Fibroblast of peridontal ligament (primary cell): Measurements from ENCODE around the gene THOC6.
"Not testable (repeated sequence)": the region's sequence is repeated elsewhere in the genome, so short reads cannot be mapped to it uniquely, and the experiment has no call there.

Experiments
- DNase-seq: peaks from one replicate; pipeline ENCODE4 v3.0.0-alpha.2; 2010; ENCODE audit errors: extremely low read depth

THOC6 gene

GRCh38 chr16:3030222-3031212 is 6.7 kb downstream of the THOC6 start:
- DNase-seq, result no peak

- no peak for DNase-seq
Observed at GRCh38 chr16:3032624-3033023, 8.8 kb downstream of the THOC6 start.

DNA sequence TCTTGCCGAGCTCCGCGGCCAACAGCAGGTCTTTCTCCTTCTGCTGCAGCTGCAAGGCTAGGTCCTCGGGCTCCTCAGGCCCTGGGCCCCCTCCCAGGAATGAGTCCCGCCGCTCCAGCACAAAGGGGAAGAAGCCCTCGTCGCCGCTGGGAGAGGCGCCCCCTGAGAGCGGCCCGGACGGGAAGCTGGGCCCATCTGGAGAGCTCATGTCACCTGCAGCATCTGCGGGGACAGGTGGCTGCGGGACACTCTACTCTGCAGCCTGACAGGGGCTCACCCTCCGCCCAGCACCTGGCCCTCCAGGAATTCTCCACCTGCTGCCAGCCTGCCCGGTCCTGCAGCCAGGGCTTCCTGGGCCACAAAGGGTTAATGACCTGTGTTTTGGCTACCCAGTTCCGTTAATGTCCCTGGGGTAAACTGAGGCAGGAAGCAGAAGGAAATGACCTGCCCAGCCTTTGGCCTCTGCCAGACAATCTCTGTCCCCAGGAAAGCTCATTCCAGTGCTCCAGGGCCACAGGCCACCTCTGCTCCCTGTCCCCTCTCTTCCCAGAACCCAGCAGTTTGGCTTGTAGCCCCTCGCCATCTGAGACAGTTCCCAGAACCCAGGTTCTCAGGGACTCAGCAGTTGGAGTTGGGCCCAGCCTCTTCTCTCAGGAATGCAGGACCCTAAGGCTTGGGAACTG is 11.6 kb downstream of the THOC6 start:
- no peak for DNase-seq

DNA sequence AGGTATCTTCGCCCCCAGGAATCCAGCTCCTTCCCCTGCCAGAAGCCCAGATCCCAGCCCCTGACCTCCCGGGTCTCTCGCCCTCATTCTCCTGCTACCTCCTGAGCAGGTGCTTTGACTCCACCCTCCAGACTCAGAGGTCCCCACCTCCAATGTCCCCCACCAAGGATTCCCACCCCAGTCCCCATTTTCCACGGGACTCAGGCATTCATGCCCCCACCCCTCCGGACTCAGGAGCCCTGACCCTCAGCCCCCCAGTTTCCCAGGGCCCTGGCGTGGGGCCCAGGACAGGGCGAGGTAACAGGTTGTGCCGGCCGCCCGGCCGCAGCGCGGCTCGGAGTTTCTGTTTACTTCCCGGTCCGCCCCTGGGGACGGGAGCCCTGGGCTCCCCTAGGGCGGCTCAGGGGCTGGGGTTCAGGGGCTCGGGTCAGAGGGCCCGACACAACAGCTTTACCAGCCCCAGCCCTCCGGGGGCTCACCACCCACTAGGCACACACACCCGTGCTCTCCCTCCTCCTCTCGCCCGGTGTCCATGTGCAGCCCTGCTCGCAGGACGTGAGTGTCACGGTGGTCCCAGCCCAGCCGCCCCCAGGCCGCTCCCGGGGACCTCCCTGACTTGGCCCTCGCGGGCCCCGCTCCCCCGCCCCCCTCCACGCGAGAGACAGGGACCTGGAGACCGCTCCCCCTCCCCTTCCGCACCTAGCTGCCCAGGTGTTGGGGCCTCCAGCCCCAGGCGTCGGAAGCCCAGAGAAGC is 12.3 kb downstream of the THOC6 start:
- DNase-seq, result no peak

- DNase-seq, result no peak
Observed at GRCh38 chr16:3036726-3037315, 13.0 kb downstream of the THOC6 start, which contains the start of gene BICDL2. Gene BICDL2, minus strand, starts transcription at chr16:3036944. Its CDS starts 1,448 bp downstream, at chr16:3035496.

- no peak for DNase-seq
Observed at GRCh38 chr16:3038256-3038655, 14.4 kb downstream of the THOC6 start.

GRCh38 chr16:3038896-3039295 is 15.1 kb downstream of the THOC6 start:
- no peak for DNase-seq

DNA sequence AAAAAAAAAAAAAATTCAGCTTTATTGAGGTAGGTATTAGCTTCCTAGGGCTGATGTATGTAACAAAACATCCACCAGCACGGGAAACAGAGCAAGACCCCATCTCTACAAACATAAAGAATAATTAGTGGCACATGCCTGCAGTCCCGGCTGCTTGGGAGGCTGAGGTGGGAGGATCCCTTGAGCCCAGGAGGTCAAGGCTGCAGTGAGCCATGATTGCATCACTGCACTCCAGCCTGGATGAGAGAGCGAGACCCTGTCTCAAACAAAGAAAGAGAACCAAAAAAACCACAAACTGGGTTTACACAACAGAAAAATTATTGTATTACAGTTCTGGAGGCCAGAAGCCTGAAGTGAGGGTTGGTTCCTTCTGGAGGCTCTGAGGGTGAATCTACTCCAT is 18.5 kb downstream of the THOC6 start:
- DNase-seq, result no peak

- DNase-seq, result no peak
Observed at GRCh38 chr16:3044708-3045107, 20.9 kb downstream of the THOC6 start.

DNA sequence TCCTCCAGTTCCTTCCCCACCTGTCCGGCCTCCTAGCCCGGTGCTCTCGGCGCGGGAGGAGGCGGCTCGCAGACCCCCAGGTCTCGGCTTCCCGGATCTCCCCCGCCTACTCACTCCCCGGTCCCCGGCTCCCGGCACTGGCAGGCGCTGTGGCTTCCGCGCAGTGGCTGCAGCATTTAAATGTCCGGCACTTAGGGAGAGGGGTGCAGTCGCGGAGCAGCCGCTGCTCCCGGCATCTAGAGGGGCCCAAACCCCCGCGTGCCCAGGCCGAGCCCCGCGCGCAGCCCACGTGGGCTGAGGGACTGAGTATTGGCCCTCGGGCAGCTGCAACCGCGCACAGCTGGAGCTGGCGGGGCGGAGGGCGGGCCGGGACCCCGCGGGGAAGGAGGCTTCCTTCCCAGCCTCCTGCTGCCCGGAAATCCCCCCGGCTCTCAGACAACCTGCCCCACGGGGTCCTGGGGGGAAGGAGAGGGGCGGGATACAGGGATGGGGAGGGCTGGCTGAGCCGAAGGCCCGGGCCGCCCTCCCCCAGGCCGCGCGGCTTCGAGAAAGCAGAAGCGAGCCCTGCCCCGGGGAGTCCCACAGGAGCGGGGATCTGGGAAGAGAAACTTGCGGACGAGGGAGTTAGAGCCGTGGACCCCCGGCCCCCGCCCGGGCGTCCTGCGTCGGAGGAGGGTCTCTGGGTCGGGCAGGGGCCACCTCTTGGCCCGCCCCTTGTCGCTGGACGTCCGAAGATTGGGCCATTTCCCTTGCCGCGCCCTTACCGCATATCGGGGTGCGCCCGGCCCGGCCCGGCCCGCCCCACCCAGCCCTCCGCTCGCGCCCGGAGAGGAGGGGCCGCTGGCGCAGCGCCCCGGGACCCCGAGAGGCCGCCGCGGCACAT is 22.2 kb downstream of the THOC6 start, which contains the start of gene MMP25:
MMP25 (plus strand) TSS at position 804 of the 883 bp plus-strand sequence. CDS start 357 bp downstream, outside the sequence.
- DNase-seq, result no peak

GRCh38 chr16:3046641-3047386 is 23.0 kb downstream of the THOC6 start:
- DNase-seq, result no peak

DNA sequence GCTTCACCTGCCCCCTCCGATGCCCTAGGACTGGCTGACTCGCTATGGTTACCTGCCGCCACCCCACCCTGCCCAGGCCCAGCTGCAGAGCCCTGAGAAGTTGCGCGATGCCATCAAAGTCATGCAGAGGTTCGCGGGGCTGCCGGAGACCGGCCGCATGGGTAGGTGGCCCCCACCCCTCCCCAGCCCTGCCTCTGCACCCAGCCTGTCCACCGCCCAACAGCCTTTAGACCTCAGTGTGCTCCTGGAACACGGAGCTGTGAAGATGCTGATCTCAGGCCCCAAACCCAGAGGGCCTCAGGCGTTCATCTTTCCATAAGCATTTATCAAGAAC is 23.5 kb downstream of the THOC6 start:
- DNase-seq, result no peak

- DNase-seq, result no peak
Observed at GRCh38 chr16:3049921-3050481, 26.2 kb downstream of the THOC6 start.

DNA sequence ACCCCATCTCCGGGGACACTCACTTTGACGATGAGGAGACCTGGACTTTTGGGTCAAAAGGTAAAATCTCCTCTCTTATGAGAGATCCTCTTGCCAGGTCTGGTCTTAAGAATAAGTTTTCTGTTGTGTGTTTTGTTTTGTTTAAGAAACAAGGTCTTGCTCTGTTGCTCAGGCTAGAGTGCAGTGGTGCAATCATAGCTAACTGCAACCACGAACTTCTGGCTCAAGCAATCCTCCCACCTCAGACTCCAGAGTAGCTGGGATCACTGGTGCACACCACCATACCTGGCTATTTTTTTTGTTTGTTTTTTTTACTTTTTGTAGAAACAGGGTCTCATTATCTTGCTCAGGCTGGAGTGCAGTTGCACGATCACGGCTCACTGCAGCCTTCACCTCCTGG is 26.7 kb downstream of the THOC6 start:
- DNase-seq, result no peak

GRCh38 chr16:3051009-3051408 is 27.2 kb downstream of the THOC6 start:
- DNase-seq, result no peak

DNA sequence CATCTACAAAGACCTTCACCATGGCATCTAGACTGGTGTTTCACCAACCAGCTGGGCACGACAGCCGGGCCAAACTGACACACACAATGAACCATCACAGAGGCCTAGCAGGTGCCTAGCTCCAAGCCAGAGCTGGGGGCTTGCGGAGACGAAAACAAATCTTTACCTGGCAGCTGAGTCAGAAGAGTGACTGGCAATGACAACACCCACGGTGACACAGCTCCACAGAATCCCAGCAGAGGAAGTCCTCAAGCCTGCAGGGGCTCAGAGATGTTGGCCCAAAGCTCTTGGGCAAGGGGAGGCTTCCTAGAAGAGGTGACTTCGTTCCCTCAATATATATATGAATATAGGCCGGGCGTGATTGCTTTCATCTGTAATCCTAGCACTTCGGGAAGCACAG is 27.7 kb downstream of the THOC6 start:
- no peak for DNase-seq

- not testable (repeated sequence) for DNase-seq
Observed at GRCh38 chr16:3052571-3053329, 28.9 kb downstream of the THOC6 start.

DNA sequence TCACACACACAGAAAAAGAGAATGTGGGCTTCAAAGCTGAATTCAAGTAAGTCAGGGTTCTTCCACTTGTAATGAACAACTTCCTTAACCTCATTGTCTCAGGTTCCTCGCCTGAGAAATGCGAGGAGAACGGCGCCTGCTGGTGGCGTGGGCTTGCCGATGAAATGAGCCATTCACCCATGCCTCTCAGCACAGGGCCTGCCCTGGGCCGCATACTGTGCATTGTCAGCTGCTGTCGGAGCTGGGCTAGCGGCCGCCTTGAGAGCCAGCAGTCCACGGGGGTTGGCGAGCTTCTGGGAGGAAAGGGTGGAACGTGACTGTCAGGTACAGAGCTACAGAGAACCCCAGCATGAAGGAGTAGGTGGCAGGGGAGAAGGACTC is 29.5 kb downstream of the THOC6 start:
- not testable (repeated sequence) for DNase-seq
